NCI-H2196 treated with DMSO at 0.1 percent for 48 hours (cell line): ENCODE measurements around the gene TXNDC5.
"Not testable (repeated sequence)": the region's sequence is repeated elsewhere in the genome, so short reads cannot be mapped to it uniquely, and the experiment has no call there.

Experiments used
- DNase-seq: peaks from one replicate; lab custom pipeline; 2025; ENCODE audit not compliant: unreplicated experiment; lab: John Stamatoyannopoulos, UW

The TXNDC5 gene

GRCh38 chr6:7914991-7915789 is 4.6 kb upstream of the TXNDC5 start:
- DNase-seq = no peak

- DNase-seq = no peak
Measured at GRCh38 chr6:7914311-7914710, 3.7 kb upstream of the TXNDC5 start.

DNA sequence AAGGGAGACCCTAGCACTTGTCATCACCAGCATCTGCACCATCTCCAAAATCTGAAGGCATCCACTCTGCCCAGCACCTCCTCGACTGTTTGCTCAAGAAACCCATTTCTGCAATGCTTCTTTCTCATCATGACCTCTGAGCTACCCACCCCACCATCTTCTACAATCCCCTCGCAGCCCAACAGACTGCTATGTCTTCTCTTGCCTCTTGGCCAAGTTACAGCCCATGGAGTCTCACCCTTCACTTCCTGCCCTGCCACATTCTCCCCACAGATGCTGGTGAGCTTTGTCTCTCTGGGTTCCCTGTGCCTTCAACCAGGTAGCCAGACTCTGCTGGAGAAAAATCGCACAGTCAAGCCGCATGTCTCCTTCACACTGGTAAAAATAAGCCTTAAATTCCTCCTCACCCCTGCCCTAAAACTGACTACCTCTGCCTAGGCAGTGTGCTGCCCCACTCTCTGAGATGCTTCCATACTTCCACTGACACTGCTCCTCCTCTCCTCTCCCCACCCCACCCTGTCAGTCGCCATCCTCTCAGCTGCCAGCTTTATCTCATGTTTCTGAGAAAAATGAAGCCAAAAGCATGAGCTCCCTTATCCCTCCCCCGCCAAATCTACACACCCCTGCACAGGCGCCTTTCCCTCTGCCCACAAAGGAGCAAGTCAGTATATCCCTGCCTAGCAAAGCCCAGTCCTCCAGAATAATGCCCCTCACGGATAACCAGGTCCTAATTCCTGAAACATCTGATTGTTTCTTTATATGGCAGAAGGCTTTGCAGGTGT is 2.3 kb upstream of the TXNDC5 start:
- no peak for DNase-seq

DNA sequence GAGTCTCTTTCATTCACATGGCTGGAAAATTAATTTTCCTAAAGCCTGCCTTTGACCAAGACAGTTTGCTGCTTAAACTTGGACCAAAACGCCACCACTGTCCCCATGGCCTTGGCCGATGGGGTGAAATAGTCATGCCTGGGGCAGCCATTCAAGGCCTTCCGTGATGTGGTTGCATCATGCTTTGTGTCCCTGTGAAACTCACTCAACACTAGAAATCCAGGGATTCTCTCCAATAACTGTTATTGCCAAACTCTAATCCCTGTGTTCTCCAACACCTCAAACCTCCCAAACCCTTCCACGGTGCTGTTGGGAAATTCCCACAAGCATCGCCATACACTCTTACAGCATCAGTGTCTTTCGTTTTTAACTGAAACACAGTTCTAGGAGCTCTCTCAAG is 1.4 kb upstream of the TXNDC5 start:
- DNase-seq = no peak

GRCh38 chr6:7911345-7911725 is 747 bp upstream of the TXNDC5 start:
- no peak for DNase-seq

DNA sequence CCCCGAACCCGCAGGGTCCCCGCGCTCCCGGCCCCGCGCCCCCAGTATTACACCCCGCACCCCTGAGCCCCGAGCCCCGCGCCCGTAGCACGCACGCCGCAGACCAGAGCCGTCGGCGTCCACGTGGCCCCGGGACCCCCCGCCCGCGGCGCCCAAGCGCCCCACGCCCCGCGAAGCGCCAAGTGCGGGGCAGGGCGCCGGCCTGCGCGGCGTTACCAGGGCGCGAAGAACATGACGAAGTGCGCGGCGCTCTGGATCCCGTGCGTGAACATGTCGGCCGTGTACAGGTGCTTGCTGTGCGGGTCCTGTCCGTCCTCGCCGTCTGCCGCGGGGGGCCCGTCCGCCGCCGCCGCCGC is 312 bp downstream of the TXNDC5 start:
- no peak for DNase-seq

DNA sequence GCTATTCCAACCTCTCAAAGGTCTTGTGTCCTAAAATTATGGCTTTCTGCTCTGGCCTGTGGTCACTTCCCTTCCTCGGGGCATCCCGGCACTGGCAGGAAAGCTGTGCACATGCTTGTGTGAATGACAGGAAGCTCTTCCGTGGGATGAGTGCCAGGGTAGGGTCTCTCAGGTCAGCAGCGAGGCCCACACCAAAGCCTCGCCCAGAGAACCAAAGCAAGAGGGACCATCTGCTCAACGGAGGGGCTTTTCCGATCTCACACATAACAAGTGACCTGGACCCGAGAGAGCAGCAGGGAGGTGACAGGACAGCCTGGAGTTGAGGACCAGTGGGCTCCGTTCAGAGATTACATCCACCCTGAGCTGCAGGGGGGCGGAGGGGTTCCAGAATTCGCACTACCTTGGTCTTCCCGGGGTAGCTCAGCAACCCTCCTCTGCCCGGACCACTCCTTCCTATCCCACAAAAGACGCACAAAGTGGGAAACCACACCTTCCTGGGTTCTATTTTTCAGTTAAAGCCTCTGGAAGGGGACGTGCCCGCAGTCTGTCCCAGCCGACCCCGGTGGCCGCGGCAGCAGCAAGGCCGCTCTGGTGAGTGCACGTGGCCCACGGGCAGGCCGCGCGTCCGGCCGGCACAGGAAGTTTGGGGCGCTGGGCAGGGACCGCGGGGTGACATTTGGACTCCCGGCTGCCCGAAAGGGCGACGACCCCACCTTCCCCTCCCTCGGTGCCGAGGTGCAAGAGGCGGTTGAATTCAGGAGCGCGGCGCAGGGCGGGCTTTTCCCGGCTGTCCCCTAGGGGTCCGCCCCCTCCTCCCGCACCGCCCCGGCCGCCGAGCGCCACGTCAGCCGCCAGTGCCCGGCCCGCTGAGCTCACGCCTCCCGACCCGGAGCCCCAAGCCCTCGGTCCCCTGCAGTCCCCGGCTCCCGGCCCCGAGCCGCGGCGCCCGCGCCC is 988 bp downstream of the TXNDC5 start:
- DNase-seq = no peak

DNA sequence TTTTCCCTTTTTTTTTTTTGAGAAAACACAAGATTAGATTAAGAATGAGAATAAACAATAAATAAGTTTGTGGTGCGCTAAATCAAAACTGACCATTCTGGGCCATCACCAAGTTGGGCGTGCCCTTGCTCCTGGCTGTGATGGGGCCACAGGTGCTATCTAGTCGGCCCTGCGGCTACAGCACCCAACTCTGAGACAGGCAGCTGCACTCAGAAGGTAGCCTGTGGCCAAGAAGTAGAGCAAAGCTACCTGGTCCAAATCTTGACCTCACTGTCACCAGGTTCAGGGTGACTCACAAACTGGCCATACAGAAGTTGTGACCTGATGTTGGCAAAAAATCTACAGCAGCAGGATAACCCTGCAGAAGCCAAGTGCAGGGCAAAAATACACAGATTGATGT is 3.4 kb downstream of the TXNDC5 start:
- DNase-seq = no peak

- no peak for DNase-seq
Measured at GRCh38 chr6:7906741-7907140, 3.8 kb downstream of the TXNDC5 start.

DNA sequence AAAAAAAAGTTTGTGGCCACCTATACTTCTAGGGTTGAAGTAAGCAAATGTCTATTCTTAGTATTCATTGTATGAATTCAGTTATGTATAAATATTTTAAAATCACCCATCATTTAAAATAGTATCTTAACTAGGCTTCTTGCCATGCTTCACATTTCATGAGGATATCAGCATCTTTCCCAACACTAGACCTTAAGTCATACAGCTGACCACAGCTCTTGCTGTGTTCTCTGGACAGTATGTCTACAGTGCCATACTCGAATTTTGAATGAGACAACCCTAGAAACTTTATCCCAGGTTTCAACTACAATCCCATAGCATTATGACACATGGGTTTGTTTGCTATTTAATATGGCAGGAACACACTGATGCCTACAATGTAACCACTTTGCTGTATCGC is 5.2 kb downstream of the TXNDC5 start:
- no peak for DNase-seq

- no peak for DNase-seq
Measured at GRCh38 chr6:7904654-7905319, 5.8 kb downstream of the TXNDC5 start.

DNA sequence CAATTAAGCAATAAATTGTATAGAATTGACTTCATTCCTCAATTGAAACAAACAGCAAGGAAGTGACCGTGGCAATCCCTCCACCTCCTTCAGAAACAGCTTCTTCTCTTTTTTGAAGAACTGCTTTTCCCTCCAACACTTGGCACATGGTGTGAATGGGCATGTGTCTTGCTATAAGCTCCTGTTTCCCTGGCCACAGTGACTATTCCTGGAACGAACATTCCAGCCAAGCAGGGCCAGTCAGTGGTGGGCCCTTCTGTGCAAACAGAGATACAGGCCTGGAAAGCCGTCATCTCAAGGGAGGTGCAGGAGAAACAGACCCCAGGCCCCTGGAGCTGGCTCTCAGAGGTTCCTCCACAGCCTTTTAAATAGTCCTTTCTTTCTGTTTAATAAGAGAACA is 6.9 kb downstream of the TXNDC5 start:
- DNase-seq = no peak

DNA sequence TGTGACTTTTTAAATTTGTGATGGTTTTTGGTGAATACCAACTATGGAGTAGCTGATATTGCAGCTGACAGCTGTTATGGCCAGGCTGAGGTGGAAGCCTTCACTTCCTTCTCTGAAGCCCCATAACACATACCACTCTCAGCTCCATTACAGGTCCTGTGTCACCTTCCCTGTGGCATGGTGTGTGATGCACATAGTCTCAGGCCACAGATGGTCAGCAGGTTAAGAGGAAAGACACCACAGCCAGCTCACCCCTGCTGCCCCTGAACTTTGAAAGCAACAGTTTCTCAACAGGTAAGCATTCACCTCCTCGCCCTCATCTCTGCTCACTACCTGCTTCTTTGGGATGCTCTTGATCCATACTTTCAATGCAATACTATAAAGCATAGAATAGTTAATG is 7.7 kb downstream of the TXNDC5 start:
- no peak for DNase-seq

DNA sequence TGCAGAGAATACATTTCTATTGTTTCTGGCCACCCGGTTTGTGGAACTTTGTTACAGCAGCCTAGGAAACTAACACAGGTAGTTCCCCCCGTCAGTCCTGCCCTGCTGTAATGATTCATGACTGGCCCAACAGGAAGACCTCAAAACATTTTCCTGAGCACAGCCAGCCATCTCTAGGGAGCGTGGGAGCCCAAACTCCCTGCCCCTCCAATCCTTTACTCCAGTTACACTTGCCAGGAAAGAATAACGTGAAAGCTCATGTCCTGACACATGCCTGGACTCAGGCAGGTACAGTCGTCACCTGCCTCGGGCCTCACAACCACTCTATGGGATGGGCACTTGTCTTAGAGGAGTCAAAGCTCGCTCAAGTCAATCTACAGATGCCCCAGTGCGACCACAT is 8.4 kb downstream of the TXNDC5 start:
- no peak for DNase-seq

GRCh38 chr6:7901780-7902179 is 8.8 kb downstream of the TXNDC5 start:
- no peak for DNase-seq

DNA sequence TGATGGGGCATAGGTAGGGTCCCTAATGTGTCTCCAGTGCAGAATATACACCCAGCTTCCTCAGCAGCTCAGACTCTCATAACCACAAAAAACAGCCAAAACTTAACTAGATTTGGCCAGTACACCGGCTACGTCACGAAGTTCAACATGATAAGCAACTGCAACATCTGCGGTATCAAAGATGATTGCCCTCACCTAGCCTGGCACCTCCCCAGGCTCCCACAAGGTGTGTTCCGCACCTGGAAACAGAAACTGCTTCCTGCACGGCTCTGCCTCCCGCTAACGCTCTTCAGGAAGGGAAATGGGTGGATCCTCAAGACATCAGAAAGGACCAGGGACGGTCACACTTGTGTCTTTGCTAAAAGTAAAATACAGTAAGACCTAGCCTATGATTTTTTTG is 9.5 kb downstream of the TXNDC5 start:
- DNase-seq = no peak

GRCh38 chr6:7900621-7901020 is 10.0 kb downstream of the TXNDC5 start:
- no peak for DNase-seq

GRCh38 chr6:7899889-7900213 is 10.7 kb downstream of the TXNDC5 start:
- no peak for DNase-seq

DNA sequence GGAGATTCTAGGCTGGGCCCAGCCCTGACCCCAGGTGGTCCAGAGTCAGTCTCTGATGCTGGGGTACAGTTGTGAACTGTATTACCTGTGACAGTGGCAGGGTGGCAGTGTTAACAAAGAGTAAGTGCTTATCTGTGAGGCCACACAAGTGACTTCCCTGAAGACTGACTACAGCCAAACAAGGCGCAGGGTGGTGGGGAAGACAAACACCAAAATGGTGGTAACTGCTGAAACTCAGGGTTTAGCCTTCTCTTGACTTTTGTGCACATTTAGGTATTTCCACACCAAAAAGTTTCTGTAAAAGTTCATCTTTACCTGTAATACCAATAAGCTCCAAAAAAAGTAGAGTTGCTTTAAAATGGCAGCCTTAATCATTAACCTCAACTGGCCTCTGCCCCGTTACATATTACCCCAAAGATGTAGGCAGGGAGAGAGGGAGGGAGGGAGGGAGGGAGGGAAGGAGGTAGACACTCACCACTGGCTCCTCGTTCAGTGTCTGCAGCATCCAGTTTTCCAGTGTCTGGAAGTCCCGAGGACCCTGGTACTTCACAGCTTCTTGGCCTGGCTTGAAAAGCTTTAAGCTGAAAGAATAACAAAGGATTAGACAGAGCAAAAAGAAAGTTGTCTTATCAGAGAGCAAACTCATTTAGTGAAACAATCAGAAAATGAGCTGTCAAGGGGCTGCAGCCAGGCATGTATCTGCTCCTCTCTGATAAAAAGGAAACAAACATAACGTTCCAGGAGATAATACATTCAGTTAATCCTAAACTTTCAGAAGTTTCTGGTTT is 11.3 kb downstream of the TXNDC5 start:
- DNase-seq = no peak

- DNase-seq = not testable (repeated sequence)
Measured at GRCh38 chr6:7898193-7898586, 12.4 kb downstream of the TXNDC5 start.
